CD4-positive, alpha-beta T cell treated with Interleukin-17A for 1 hour (primary cell): ENCODE results near the gene ALPG.
A peak's percentile ranks its signal among the peaks of the same experiment; 100 is the strongest.
"Not testable (repeated sequence)": the region's sequence is repeated elsewhere in the genome, so short reads cannot be mapped to it uniquely, and the experiment has no call there.

Experiments
- DNase-seq: peaks from one replicate; pipeline ENCODE4 v3.0.0-alpha.2; 2020

The ALPG gene

GRCh38 chr2:232420463-232421188, 14.0 kb downstream of the ALPG start:
- DNase-seq: peak; percentile 2

- no peak for DNase-seq
Measured at GRCh38 chr2:232421189-232421785, 14.6 kb downstream of the ALPG start.

GRCh38 chr2:232422051-232422450, 15.4 kb downstream of the ALPG start:
- no peak for DNase-seq

- DNase-seq: not testable (repeated sequence)
Measured at GRCh38 chr2:232422996-232423395, 16.4 kb downstream of the ALPG start.

- DNase-seq: not testable (repeated sequence)
Measured at GRCh38 chr2:232423407-232423806, 16.8 kb downstream of the ALPG start.

GRCh38 chr2:232431705-232432590, 25.3 kb downstream of the ALPG start:
- DNase-seq: no peak

- DNase-seq: no peak
Measured at GRCh38 chr2:232432598-232433184, 26.0 kb downstream of the ALPG start.

GRCh38 chr2:232433622-232434021, 27.0 kb downstream of the ALPG start:
- DNase-seq: not testable (repeated sequence)

- no peak for DNase-seq
Measured at GRCh38 chr2:232434091-232434490, 27.4 kb downstream of the ALPG start.

GRCh38 chr2:232434563-232435374, 28.1 kb downstream of the ALPG start:
- no peak for DNase-seq

- no peak for DNase-seq
Measured at GRCh38 chr2:232435375-232435648, 28.7 kb downstream of the ALPG start.

- DNase-seq: no peak
Measured at GRCh38 chr2:232435805-232436204, 29.2 kb downstream of the ALPG start.

GRCh38 chr2:232436381-232437194, 29.9 kb downstream of the ALPG start:
- DNase-seq: no peak

GRCh38 chr2:232437195-232437571, 30.5 kb downstream of the ALPG start:
- DNase-seq: no peak

- no peak for DNase-seq
Measured at GRCh38 chr2:232438091-232438490, 31.4 kb downstream of the ALPG start.

- DNase-seq: peak; percentile 48
Measured at GRCh38 chr2:232438951-232439757, 32.5 kb downstream of the ALPG start.

GRCh38 chr2:232439758-232440135, 33.1 kb downstream of the ALPG start:
- DNase-seq: no peak

- DNase-seq: peak; percentile 84
Measured at GRCh38 chr2:232440220-232441018, 33.8 kb downstream of the ALPG start.

GRCh38 chr2:232441147-232441651, 34.6 kb downstream of the ALPG start:
- no peak for DNase-seq

GRCh38 chr2:232441922-232442321, 35.3 kb downstream of the ALPG start:
- DNase-seq: not testable (repeated sequence)
